NCI-H1092 (cell line): ENCODE measurements around the gene PRODH.
"Not testable (repeated sequence)": the region's sequence is repeated elsewhere in the genome, so short reads cannot be mapped to it uniquely, and the experiment has no call there.

Source experiments
- DNase-seq: peaks from one replicate; lab custom pipeline; 2025; lab: John Stamatoyannopoulos, UW

PRODH gene

GRCh38 chr22:18906410-18906745, 29.7 kb downstream of the PRODH start:
- DNase-seq: not testable (repeated sequence)

DNA sequence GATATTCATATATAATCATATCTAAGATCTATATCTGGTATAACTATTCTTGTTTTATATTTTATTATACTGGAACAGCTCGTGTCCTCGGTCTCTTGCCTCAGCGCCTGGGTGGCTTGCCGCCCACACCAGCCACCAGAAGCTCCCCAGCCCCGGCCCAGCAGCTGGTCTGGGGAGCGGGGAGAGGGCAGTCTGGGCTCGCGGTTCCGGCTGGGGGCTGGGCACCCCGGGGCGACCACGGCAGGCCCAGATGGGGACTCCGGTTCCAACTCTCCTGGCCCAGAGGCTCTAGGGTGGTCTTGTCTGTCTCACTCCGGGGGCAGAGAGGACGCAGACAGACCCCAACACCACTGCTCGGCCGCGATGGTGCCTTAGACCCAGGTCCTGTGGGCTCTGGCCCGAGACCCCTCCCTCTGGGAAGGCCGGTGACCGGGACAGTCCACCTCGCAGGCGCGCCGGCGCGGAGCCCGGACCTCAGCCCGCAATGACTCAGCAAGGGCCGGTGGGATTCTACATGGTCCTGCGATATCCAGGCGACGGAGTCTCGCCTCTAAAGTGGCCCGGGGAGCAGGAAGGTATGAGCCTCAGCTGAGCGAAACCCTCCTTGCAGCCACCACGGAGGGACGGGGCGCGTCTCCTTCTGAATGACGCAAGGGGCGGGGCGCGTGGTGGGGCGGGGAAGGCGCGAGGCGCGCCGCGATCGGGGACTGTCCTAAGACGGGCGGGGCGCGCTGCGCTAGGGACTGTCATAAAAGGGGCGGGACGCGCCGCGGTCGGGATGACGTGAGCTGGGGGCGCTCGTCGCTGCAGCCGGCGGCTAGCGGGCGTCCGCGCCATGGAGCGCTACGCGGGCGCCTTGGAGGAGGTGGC, 30.3 kb downstream of the PRODH start, which contains the start of gene DGCR6:
Gene DGCR6, plus strand, starts transcription at position 781 of the 870 bp plus-strand sequence. Its CDS starts 55 bp downstream, at position 836.
- no peak for DNase-seq

- not testable (repeated sequence) for DNase-seq
These were observed 39.9 kb downstream of the PRODH start for GRCh38 chr22:18896037-18896657.

DNA sequence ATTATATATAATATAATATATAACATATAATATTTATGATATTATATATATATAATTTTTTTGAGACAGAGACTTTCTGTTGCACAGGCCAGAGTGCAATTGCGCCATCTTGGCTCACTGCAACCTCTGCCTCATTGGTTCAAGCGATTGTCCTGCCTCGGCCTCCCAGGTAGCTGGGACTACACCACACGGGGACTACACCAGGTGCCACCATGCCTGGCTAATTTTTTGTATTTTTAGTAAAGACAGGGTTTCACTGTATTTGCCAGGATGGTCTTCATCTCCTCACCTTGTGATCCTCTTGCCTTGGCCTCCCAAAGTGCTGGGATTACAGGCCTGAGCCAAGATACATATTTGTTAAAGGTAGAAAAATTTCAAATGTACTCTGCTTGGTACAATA, 42.3 kb downstream of the PRODH start:
- not testable (repeated sequence) for DNase-seq

- DNase-seq: not testable (repeated sequence)
These were observed 45.4 kb downstream of the PRODH start for GRCh38 chr22:18890510-18891192.

DNA sequence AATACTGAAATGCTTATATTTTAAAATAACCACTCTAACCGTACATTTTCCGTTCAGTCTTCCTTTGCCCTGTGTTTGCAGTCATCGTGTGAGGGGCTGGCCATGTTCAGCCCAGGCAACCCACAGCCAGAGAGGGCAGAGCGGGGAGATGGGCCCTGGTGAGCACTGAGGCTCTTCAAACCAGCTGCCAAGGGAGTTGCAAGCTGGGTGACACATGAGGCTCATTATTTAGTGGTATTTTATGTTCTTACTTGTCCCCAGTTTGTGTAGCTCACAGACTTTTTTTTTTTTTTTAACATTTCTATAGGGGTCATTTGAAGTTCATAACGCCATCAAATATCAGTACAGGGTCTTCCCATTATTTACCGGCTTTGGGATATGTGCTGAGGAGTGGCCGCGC, 48.0 kb downstream of the PRODH start:
- no peak for DNase-seq

DNA sequence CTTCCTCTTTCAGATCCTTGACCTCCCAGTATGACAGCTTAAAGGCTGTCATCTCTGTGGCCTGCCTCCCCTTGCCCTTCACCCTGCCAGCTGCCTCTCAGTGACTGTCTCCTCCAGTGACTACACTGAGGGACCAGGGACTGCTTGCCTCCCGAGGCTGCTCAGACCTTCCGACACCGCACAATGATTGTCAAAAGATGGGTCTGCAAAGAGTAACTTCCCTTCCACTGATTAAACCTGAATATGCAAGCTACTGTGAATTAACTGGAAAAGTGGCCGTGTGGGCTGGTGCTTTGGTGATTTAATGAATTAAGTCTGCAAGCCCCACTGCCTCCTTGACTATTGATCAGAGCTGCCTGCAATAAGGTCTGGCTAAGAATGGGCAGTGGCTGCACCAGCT, 51.6 kb downstream of the PRODH start:
- not testable (repeated sequence) for DNase-seq

DNA sequence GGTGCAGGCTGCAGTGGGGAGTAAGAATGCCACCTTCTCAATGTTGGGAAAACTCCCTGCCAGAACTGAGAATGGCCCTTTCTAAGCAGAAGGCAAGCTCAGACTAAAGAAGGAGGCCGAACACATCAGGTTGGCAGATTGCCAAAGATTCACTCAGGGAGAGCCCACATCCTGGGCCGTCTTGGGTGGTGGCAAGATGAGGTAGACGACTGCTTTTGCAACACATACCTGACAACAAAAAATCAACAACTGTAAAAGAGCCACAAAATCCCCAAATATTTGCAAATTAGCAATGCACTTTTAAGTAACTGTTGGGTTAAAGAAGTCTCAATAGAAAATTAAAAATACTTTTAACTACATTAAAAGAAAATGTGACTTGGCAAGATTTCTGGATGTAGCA, 54.8 kb downstream of the PRODH start:
- not testable (repeated sequence) for DNase-seq
